Esophagus squamous epithelium (tissue), 5 donors: ENCODE measurements around the gene SEC22C. TPM values are rescaled to one million over a fixed set of nuclear protein-coding genes. Genes with fewer than 3 reads are reported as not detected.

Experiments
- DNase-seq: peaks from one replicate; lab custom pipeline; 2025; lab: John Stamatoyannopoulos, UW
- H3K27ac ChIP-seq, 4 donors: fragments of 200-600 bp; sonication (generic); one replicate each; pipeline ENCODE4 v1.5.1; 2016 to 2019; ENCODE audit warnings: mild to moderate bottlenecking in 1 of 4
- H3K27me3 ChIP-seq, 4 donors: fragments of 200-600 bp; sonication (generic); 1 replicate in 3 of 4; 2 replicates in 1 of 4; pipeline versions ENCODE4 v1.5.1 to v1.6.0; 2017 to 2021; ENCODE audit warnings: antibody characterized with exemption in 1 of 4
- H3K36me3 ChIP-seq, 3 donors: fragments of 200-600 bp; sonication (generic); one replicate each; pipeline ENCODE4 v1.5.1; 2016 to 2019
- H3K4me1 ChIP-seq, 3 donors: fragments of 200-600 bp; sonication (generic); one replicate each; pipeline ENCODE4 v1.5.1; 2017 to 2019
- H3K4me3 ChIP-seq, 4 donors: fragments of 200-600 bp; sonication (generic); 1 replicate in 3 of 4; 2 replicates in 1 of 4; pipeline ENCODE4 v1.5.1; 2016 to 2019; ENCODE audit warnings: mild to moderate bottlenecking in 2 of 4, moderate library complexity in 1 of 4
- H3K9me3 ChIP-seq, 3 donors: fragments of 200-600 bp; sonication (generic); one replicate each; pipeline ENCODE4 v1.5.1; 2016 to 2019
- CTCF ChIP-seq, 6 experiments: fragments of 450-650 bp in 4 of 6; fragments of 200-600 bp in 2 of 6; sonication (generic) in 2 of 6; IDR thresholded peaks; one replicate each; pipeline ENCODE4 v1.5.1; 2016 to 2019; ENCODE audit warnings: antibody characterized with exemption in 6 of 6, mild to moderate bottlenecking in 4 of 6, moderate library complexity in 4 of 6
- POLR2A ChIP-seq, 4 donors: fragments of 450-650 bp; IDR thresholded peaks; one replicate each; pipeline ENCODE4 v1.6.1; 2017; ENCODE audit warnings: antibody characterized with exemption in 4 of 4, mild to moderate bottlenecking in 4 of 4, moderate library complexity in 3 of 4
- WGBS, 2 donors: methylation state at CpG; one replicate each; pipeline ENCODE4 v1.1.5; 2018; 5-methylcytosine and 5-hydroxymethylcytosine counted together
- intact Hi-C: fragments of 100-400 bp; cut with DNase I; formaldehyde crosslinking; loops from one replicate; pipeline ENCODE4 v1.15.0; 2022
- total RNA-seq, 4 donors: library from RNA; depleted of rRNA; stranded (reverse); fragments of >200 nt; gene quantifications; one replicate each; pipeline ENCODE4 v1.1.0, GENCODE V29; 2016
- donor health status: DM: yes; HTN: yes; CAD: no.

The SEC22C gene
- total RNA-seq, 4 donors from 2014 or later, result 8.8 to 38.5 (median 26.2) TPM

GRCh38 chr3:42502429-42503250 is 79.1 kb downstream of the SEC22C start, which contains the start of gene VIPR1:
Gene VIPR1, plus strand, starts transcription at chr3:42502643. Its CDS starts 93 bp downstream, at chr3:42502736.
- peak; percentile 24 for DNase-seq
- H3K27me3 ChIP-seq, result peaks cover 0 to 57% (median 0%) of the 10 kb centered on the region in 4 donors
- peak within 1 kb of the TSS; percentile 49 to 73 (median 60) for H3K4me3 ChIP-seq
- no peaks in the 10 kb centered on the region for H3K9me3 ChIP-seq
- TF ChIP-seq CTCF (IDR thresholded peaks at IDR 0.05) (no peak), POLR2A (IDR thresholded peaks at IDR 0.05) (peak in 2 of 4 donors; percentile 46 to 65)
- peaks cover 13 to 44% (median 27%) of the 10 kb centered on the region in 3 donors for H3K4me1 ChIP-seq
- peak within 1 kb of the TSS; percentile 39 to 77 (median 66) for H3K27ac ChIP-seq
- 6 to 10% methylated on average over 7 to 20 of the region's 69 CpGs for WGBS, 2 donors
- no peaks in the 10 kb centered on the region for H3K36me3 ChIP-seq
- intact Hi-C loops, result loop anchor here (5.0 kb wide), 1 partner anchor 40 kb away; no protein-coding TSS in a partner anchor

- intact Hi-C loops, result loop anchor here (5.0 kb wide), 1 partner anchor 40 kb away; no protein-coding TSS in a partner anchor
- 0% methylated on average over 3 to 10 of the region's 46 CpGs for WGBS, 2 donors
- H3K36me3 ChIP-seq, result no peaks in the 10 kb centered on the region
- H3K9me3 ChIP-seq, result no peaks in the 10 kb centered on the region
- no peak for DNase-seq
- peak overlapping the region; percentile 49 to 73 (median 60) for H3K4me3 ChIP-seq
- peaks cover 0 to 58% (median 0%) of the 10 kb centered on the region in 4 donors for H3K27me3 ChIP-seq
- TF ChIP-seq CTCF (IDR thresholded peaks at IDR 0.05), result peak; percentile 61 to 83 (median 68)
- no peak for TF ChIP-seq POLR2A (IDR thresholded peaks at IDR 0.05)
- H3K4me1 ChIP-seq, result peaks cover 13 to 36% (median 20%) of the 10 kb centered on the region in 3 donors
- H3K27ac ChIP-seq, result peak overlapping the region; percentile 39 to 77 (median 66)
Measured at GRCh38 chr3:42501681-42502428, 79.9 kb downstream of the SEC22C start.

GRCh38 chr3:42501321-42501680 is 80.5 kb downstream of the SEC22C start:
- TF ChIP-seq POLR2A (IDR thresholded peaks at IDR 0.05) (no peak), CTCF (IDR thresholded peaks at IDR 0.05) (no peak)
- Histone ChIP-seq H3K27me3 (peaks cover 0 to 58% (median 0%) of the 10 kb centered on the region in 4 donors), H3K9me3 (no peaks in the 10 kb centered on the region), H3K4me3 (peak overlapping the region; percentile 49 to 73 (median 60)), H3K4me1 (peaks cover 13 to 36% (median 20%) of the 10 kb centered on the region in 3 donors), H3K27ac (no peak overlapping the region), H3K36me3 (no peaks in the 10 kb centered on the region)
- no peak for DNase-seq
- intact Hi-C loops, result loop anchor here (5.0 kb wide), 1 partner anchor 41 kb away; no protein-coding TSS in a partner anchor
- WGBS, 2 donors, result 17 to 26% methylated on average over 7 to 10 of the region's 27 CpGs

- intact Hi-C loops, result loop anchor here (5.0 kb wide), 1 partner anchor 41 kb away; no protein-coding TSS in a partner anchor
- no peak for DNase-seq
- H3K4me1 ChIP-seq, result peaks cover 13 to 36% (median 20%) of the 10 kb centered on the region in 3 donors
- no peak overlapping the region for H3K27ac ChIP-seq
- peak overlapping the region in 1 of 4 donors; percentile 73 for H3K4me3 ChIP-seq
- no peaks in the 10 kb centered on the region for H3K9me3 ChIP-seq
- WGBS, 2 donors, result 49 to 53% methylated on average over 4 of the region's 4 CpGs
- TF ChIP-seq POLR2A (IDR thresholded peaks at IDR 0.05) (no peak), CTCF (IDR thresholded peaks at IDR 0.05) (no peak)
- H3K27me3 ChIP-seq, result peaks cover 0 to 58% (median 0%) of the 10 kb centered on the region in 4 donors
- H3K36me3 ChIP-seq, result no peaks in the 10 kb centered on the region
Measured at GRCh38 chr3:42500909-42501308, 80.9 kb downstream of the SEC22C start.
